ENCODE results near the gene CELA2B.

The CELA2B gene

GRCh38 chr1:15526490-15527339, 50.8 kb downstream of the CELA2B start, which contains the start of gene DNAJC16:
Gene DNAJC16, plus strand, starts transcription at chr1:15526848. Its CDS starts 2,258 bp downstream, at chr1:15529106.
- peak; percentile 94 to 95 for DNase-seq

DNA sequence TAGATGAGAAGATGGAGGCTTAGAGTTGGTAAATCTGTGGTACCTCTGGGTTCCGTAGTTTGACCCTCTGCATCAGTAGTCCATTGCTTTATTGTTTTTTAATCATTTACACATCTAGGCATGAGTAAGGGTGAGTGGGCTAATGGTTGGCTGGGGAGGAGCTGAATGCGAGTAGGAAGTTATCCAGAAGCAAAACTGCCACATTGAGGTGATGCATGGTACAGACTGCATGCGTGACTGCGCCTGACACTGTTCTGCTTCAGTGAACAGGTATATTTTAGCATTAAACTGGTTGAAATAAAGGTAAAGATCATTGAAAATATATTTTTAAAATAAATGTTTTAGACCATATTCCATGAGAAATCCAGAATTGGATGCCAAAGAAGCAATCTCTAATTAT, 55.1 kb downstream of the CELA2B start:
- no peak for DNase-seq

DNA sequence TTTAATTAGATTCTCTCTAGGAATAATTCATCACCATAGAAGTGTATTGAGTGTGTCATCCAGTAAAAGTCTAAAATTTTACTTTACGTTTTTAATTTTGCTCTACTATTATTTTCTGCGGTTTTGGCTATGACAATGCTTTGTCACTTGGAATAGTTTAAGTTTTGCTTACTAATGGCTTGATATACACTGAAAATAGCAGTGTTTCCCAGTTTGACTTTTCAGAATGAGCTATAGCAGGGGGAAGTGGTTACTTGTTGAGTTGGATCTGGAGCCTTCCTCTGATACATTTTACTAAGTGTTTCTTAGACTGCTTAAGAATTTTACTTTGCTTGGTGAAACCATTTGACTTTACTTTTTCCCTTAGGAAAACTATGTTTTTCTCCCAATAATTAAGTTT, 55.8 kb downstream of the CELA2B start:
- no peak for DNase-seq

GRCh38 chr1:15538771-15539170, 62.9 kb downstream of the CELA2B start:
- DNase-seq: no peak

DNA sequence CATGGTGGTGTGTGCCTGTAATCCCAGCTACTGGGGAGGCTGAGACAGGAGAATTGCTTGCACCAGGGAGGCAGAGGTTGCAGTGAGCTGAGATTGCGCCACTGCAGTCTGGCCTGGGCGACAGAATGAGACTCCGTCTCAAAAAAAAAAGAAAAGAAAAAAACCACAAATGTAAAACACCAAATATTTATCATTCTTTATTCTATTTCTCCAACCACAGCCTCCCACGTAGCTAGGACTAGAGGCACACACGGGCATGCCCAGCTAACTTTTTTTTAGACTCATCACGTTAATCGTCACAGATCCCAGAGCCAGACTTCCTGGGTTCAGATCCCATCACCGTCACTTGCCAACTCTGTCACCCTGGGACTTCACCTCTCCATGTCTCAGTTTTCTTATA, 64.3 kb downstream of the CELA2B start:
- no peak for DNase-seq

All from activated CD4-positive, alpha-beta T cell treated with anti-CD3 and anti-CD28 coated beads, Interleukin-2, amount 50 U/mL, for 4 hours (primary cell).